H1 (cell line): ENCODE data around the gene UGT1A10. TPM values are rescaled to one million over a fixed set of nuclear protein-coding genes. Genes with fewer than 3 reads are reported as not detected.

Source experiments
- CTCF ChIA-PET: fragments of 300-600 bp; sonication (Branson Sonifier 250); formaldehyde crosslinking; loops from one replicate; lab custom pipeline; 2021; ENCODE audit not compliant: partially characterized antibody; lab: Charles Lee
- POLR2A ChIA-PET: fragments of 300-600 bp; sonication (Branson Sonifier 250); formaldehyde crosslinking; loops from one replicate; lab custom pipeline; 2021; ENCODE audit warnings: inconsistent platforms; ENCODE audit not compliant: partially characterized antibody; lab: Charles Lee
- DNase-seq, 2 experiments: peaks; one replicate each; pipeline versions ENCODE4 v3.0.0 to v3.0.0-alpha.2; 2010 to 2022; ENCODE audit warnings: low spot score in 2 of 2, low read depth in 1 of 2, mixed read lengths in 1 of 2
- FAIRE-seq: peaks from 2 replicates; lab custom pipeline; 2011; peaks lifted over from hg19 to GRCh38; lab: Jason Lieb, UNC
- H2AFZ ChIP-seq: 2 replicates; pipeline ENCODE4 v1.8.1; 2012; ENCODE audit warnings: low read length, inconsistent platforms
- H2AK5ac ChIP-seq: 2 replicates; pipeline ENCODE4 v1.6.1; 2013; ENCODE audit warnings: low read depth, low read length
- H2BK120ac ChIP-seq: replicated peaks from 2 replicates; pipeline ENCODE3; 2013; ENCODE audit warnings: low read depth, low read length, inconsistent platforms
- H2BK12ac ChIP-seq: 2 replicates; pipeline ENCODE4 v1.6.1; 2013; ENCODE audit warnings: low read depth, low read length
- H2BK15ac ChIP-seq: 2 replicates; pipeline ENCODE4 v1.6.1; 2013; ENCODE audit warnings: low read length
- H2BK20ac ChIP-seq: 2 replicates; pipeline ENCODE4 v1.6.1; 2013; ENCODE audit warnings: low read length
- H2BK5ac ChIP-seq: 2 replicates; pipeline ENCODE4 v1.6.1; 2013; ENCODE audit warnings: low read depth, low read length
- H3K14ac ChIP-seq: 2 replicates; pipeline ENCODE4 v1.6.1; 2013; ENCODE audit warnings: inconsistent platforms; ENCODE audit not compliant: insufficient read length
- H3K18ac ChIP-seq: 2 replicates; pipeline ENCODE4 v1.6.1; 2013; ENCODE audit warnings: low read length; ENCODE audit errors: extremely low read depth
- H3K23ac ChIP-seq: 2 replicates; pipeline ENCODE4 v1.6.1; 2013; ENCODE audit warnings: inconsistent platforms; ENCODE audit not compliant: insufficient read length
- H3K23me2 ChIP-seq: 2 replicates; pipeline ENCODE4 v1.6.1; 2013; ENCODE audit warnings: low read depth, low read length
- H3K27ac ChIP-seq: 2 replicates; pipeline ENCODE4 v1.6.1; 2011; ENCODE audit warnings: low read depth, low read length, inconsistent platforms
- H3K27me3 ChIP-seq, 4 experiments: replicated peaks in 1 of 4; 1 replicate in 1 of 4; 2 replicates in 3 of 4; pipeline versions ENCODE4 v1.6.1 to v1.8.1; 2011 to 2013; ENCODE audit warnings: low read length in 3 of 4, mild to moderate bottlenecking in 3 of 4, inconsistent platforms in 2 of 4, mixed read lengths in 2 of 4, moderate library complexity in 1 of 4; ENCODE audit not compliant: control insufficient read depth in 3 of 4, insufficient read depth in 3 of 4; ENCODE audit errors: extremely low read depth in 1 of 4
- H3K36me3 ChIP-seq, 4 experiments: 2 replicates each; pipeline versions ENCODE4 v1.6.1 to v1.8.1; 2011 to 2013; ENCODE audit warnings: mild to moderate bottlenecking in 4 of 4, low read length in 3 of 4, moderate library complexity in 2 of 4, control low read depth in 1 of 4, inconsistent platforms in 1 of 4; ENCODE audit not compliant: insufficient read depth in 4 of 4, control insufficient read depth in 2 of 4
- H3K4ac ChIP-seq: replicated peaks from 2 replicates; pipeline ENCODE3; 2013; ENCODE audit warnings: low read length, low read depth, mixed read lengths, inconsistent platforms; ENCODE audit not compliant: insufficient read length
- H3K4me1 ChIP-seq, 4 experiments: replicated peaks in 1 of 4; 1 replicate in 1 of 4; 2 replicates in 3 of 4; pipeline versions ENCODE4 v1.6.1 to v1.8.1; 2011 to 2013; ENCODE audit warnings: low read length in 3 of 4, inconsistent platforms in 2 of 4, mixed read lengths in 1 of 4; ENCODE audit not compliant: insufficient read depth in 4 of 4, control insufficient read depth in 3 of 4
- H3K4me2 ChIP-seq, 2 experiments: 2 replicates each; pipeline versions ENCODE4 v1.6.1 to v1.8.1; 2011 to 2013; ENCODE audit warnings: low read depth in 2 of 2, low read length in 2 of 2, control low read depth in 1 of 2, inconsistent platforms in 1 of 2, mild to moderate bottlenecking in 1 of 2; ENCODE audit not compliant: insufficient read depth in 1 of 2
- H3K4me3 ChIP-seq, 4 experiments: fragments of 200-600, 300-600 bp in 1 of 4; sonication (generic), shearing (Covaris generic), sonication (Bioruptor Twin) in 1 of 4; 2 replicates each; pipeline versions ENCODE4 v1.5.1 to v1.8.1; 2011 to 2016; ENCODE audit warnings: low read length in 4 of 4, low read depth in 3 of 4, control low read depth in 2 of 4, inconsistent platforms in 2 of 4, mild to moderate bottlenecking in 2 of 4, mixed read lengths in 1 of 4, moderate library complexity in 1 of 4; ENCODE audit not compliant: insufficient read depth in 2 of 4; ENCODE audit errors: extremely low read depth in 1 of 4
- H3K56ac ChIP-seq: replicated peaks from 2 replicates; pipeline ENCODE3; 2013; ENCODE audit warnings: low read depth, mild to moderate bottlenecking, mixed read lengths, low read length, inconsistent platforms; ENCODE audit not compliant: insufficient read length
- H3K79me1 ChIP-seq: 2 replicates; pipeline ENCODE4 v1.6.1; 2013; ENCODE audit warnings: low read depth, low read length, control low read depth
- H3K79me2 ChIP-seq, 2 experiments: 2 replicates each; pipeline versions ENCODE4 v1.6.1 to v1.8.1; 2012 to 2013; ENCODE audit warnings: low read length in 2 of 2, mild to moderate bottlenecking in 2 of 2, inconsistent platforms in 1 of 2; ENCODE audit not compliant: insufficient read depth in 2 of 2, control insufficient read depth in 1 of 2
- H3K9ac ChIP-seq, 4 experiments: replicated peaks in 1 of 4; 1 replicate in 1 of 4; 2 replicates in 3 of 4; pipeline versions ENCODE4 v1.6.1 to v1.8.1; 2011 to 2013; ENCODE audit warnings: low read depth in 3 of 4, low read length in 3 of 4, control low read depth in 2 of 4, mild to moderate bottlenecking in 2 of 4, moderate library complexity in 2 of 4, inconsistent platforms in 1 of 4; ENCODE audit errors: extremely low read depth in 1 of 4
- H3K9me3 ChIP-seq, 2 experiments: 2 replicates each; pipeline versions ENCODE4 v1.6.1 to v1.8.1; 2012 to 2013; ENCODE audit warnings: mild to moderate bottlenecking in 2 of 2, moderate library complexity in 2 of 2, control low read depth in 1 of 2, inconsistent platforms in 1 of 2, low read depth in 1 of 2, low read length in 1 of 2, mixed read lengths in 1 of 2; ENCODE audit not compliant: insufficient read depth in 2 of 2
- H4K20me1 ChIP-seq, 2 experiments: replicated peaks in 1 of 2; 2 replicates each; pipeline versions ENCODE3 to v1.8.1; 2011 to 2013; ENCODE audit warnings: inconsistent platforms in 2 of 2, low read length in 2 of 2, mild to moderate bottlenecking in 1 of 2; ENCODE audit not compliant: insufficient read depth in 2 of 2, control insufficient read depth in 1 of 2
- H4K5ac ChIP-seq: 2 replicates; pipeline ENCODE4 v1.6.1; 2013; ENCODE audit warnings: low read length, low read depth, mixed read lengths, inconsistent platforms; ENCODE audit not compliant: insufficient read length
- H4K8ac ChIP-seq: 2 replicates; pipeline ENCODE4 v1.8.0; 2013; ENCODE audit warnings: mild to moderate bottlenecking, moderate library complexity, low read length, inconsistent platforms; ENCODE audit not compliant: insufficient read depth; ENCODE audit errors: extremely low read depth
- H4K91ac ChIP-seq: replicated peaks from 2 replicates; pipeline ENCODE3; 2013; ENCODE audit warnings: low read length, mixed read lengths, inconsistent platforms; ENCODE audit not compliant: insufficient read length
- ASH2L ChIP-seq: fragments of 200-600, 300-600 bp; sonication (generic); IDR thresholded peaks from one replicate; pipeline ENCODE4 v1.7.1; 2017; ENCODE audit warnings: low read length
- BACH1 ChIP-seq: IDR thresholded peaks from 2 replicates; pipeline ENCODE4 v1.6.1; 2012; ENCODE audit warnings: low read length, improper control_type of control experiment
- BRCA1 ChIP-seq: IDR thresholded peaks from 2 replicates; pipeline ENCODE4 v1.6.1; 2012; ENCODE audit warnings: low read depth, low read length, improper control_type of control experiment
- CHD2 ChIP-seq: IDR thresholded peaks from 2 replicates; pipeline ENCODE4 v1.6.1; 2012; ENCODE audit warnings: low read length, improper control_type of control experiment
- EZH2 ChIP-seq: fragments of 200-600 bp; sonication (generic); IDR thresholded peaks from 2 replicates; pipeline ENCODE4 v1.7.1; 2012; ENCODE audit warnings: low read depth, mild to moderate bottlenecking, moderate library complexity, low read length, inconsistent platforms; ENCODE audit not compliant: severe bottlenecking
- HDAC2 ChIP-seq, 2 experiments: fragments of 300-600 bp in 1 of 2; sonication (generic) in 1 of 2; IDR thresholded peaks; 2 replicates each; pipeline ENCODE4 v1.6.1; 2011 to 2012; ENCODE audit warnings: low read depth in 2 of 2, low read length in 2 of 2, mild to moderate bottlenecking in 2 of 2, moderate library complexity in 2 of 2, borderline replicate concordance in 1 of 2, inconsistent platforms in 1 of 2
- POLR2A ChIP-seq, 2 experiments: IDR thresholded peaks; 1 replicate in 1 of 2; 2 replicates in 1 of 2; pipeline ENCODE4 v1.6.1; 2011; ENCODE audit warnings: low read depth in 2 of 2, low read length in 2 of 2, mild to moderate bottlenecking in 2 of 2; ENCODE audit errors: control extremely low read depth in 1 of 2
- RBBP5 ChIP-seq: IDR thresholded peaks from 2 replicates; pipeline ENCODE4 v1.7.1; 2012; ENCODE audit warnings: low read depth, mild to moderate bottlenecking, inconsistent platforms, low read length, moderate library complexity, borderline replicate concordance
- TAF1 ChIP-seq: IDR thresholded peaks from 2 replicates; pipeline ENCODE4 v1.6.1; 2011; ENCODE audit warnings: mild to moderate bottlenecking, low read depth, low read length
- WGBS, 2 experiments: shearing (Covaris generic) in 1 of 2; methylation state at CpG; one replicate each; pipeline versions ENCODE4 v1.1.6 to v1.1.7; 2013 to 2015; ENCODE audit warnings: low lambda C conversion rate in 2 of 2, mixed read lengths in 2 of 2, inconsistent platforms in 1 of 2, low coverage in 1 of 2, missing lambda C conversion rate in 1 of 2; ENCODE audit not compliant: insufficient replicate concordance in 2 of 2, insufficient coverage in 1 of 2, insufficient read length in 1 of 2; ENCODE audit errors: extremely low coverage in 1 of 2, missing lambda C conversion rate in 1 of 2; 5-methylcytosine and 5-hydroxymethylcytosine counted together
- polyA plus RNA-seq, 7 experiments: library from polyadenylated mRNA; depleted of rRNA in 3 of 7; stranded (reverse) in 5 of 7; unstranded in 2 of 7; fragments of >200 nt in 5 of 7; fragments of 200-250 nt in 2 of 7; gene quantifications; 1 replicate in 5 of 7; 2 replicates in 1 of 7; 4 replicates in 1 of 7; pipeline versions ENCODE4 v1.2.1 to v1.2.3, GENCODE V29; 2011 to 2013; ENCODE audit warnings: missing spikeins in 2 of 7, mixed read lengths in 2 of 7
- total RNA-seq: library from RNA; stranded (reverse); fragmentation: NEBNext Ultra II Directional; extraction: Animal tissue kit (Norgen Biotek cat#: 25700); gene quantifications from 2 replicates; pipeline ENCODE4 v1.2.1, GENCODE V29; 2021
- TF ChIP-seq, protein P1 (sequence below): IDR thresholded peaks from 2 replicates; pipeline ENCODE4 v1.6.1; 2011; ENCODE audit warnings: low read depth, mild to moderate bottlenecking, low read length; ENCODE audit not compliant: insufficient read depth

UGT1A10 gene
- total and polyA plus RNA-seq, 2 of the 8 experiments (the other 6 are each of a cell fraction or from before 2014, with no cell fraction given): not detected

DNA sequence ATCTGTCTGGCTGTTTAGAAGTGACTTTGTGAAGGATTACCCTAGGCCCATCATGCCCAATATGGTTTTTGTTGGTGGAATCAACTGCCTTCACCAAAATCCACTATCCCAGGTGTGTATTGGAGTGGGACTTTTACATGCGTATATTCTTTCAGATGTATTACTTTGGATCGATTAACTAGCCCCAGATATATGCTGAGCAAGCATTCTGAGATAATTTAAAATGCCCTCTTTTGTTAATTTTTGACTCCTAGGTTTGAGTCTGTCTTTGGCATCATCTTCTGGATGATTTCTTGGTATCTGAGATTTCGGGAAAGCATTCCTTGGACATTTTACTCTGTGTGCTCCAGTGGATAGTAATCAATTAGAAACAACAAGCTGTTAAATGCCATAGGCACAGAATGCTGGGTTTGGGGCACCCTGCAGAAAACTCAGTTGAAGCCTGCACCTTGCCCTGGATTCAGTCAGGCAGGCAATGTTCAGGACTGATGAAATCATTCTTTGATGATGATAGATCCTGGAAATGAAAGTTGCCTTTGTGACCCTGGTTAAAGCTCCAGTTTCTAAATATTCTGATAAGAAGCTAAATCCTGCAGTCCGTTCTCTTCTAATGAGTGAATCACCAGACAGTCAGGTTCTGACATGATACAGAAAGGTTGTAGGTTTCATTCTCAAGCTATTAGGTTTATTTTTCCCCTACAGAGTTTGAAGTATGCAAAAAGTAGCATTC, 125.0 kb downstream of the UGT1A10 start:
- H3K9me3 ChIP-seq: no peaks in the 10 kb centered on the region; a peak in 1 of 4 replicates
- H4K5ac ChIP-seq: no peak overlapping the region
- no peak overlapping the region for H2BK5ac ChIP-seq
- H3K4me2 ChIP-seq: no peak overlapping the region
- H2BK120ac ChIP-seq: no peak overlapping the region
- H2BK15ac ChIP-seq: no peak overlapping the region
- no peaks in the 10 kb centered on the region for H3K36me3 ChIP-seq
- no peak overlapping the region for H3K9ac ChIP-seq
- H2BK12ac ChIP-seq: no peak overlapping the region
- no peak overlapping the region for H3K27ac ChIP-seq
- H4K8ac ChIP-seq: no peak overlapping the region
- ChIA-PET CTCF (interaction anchor here (1.4 kb wide), 1 partner anchor 10 kb away, joined by 4 read pairs; no protein-coding TSS in a partner anchor), POLR2A (no interaction called here)
- H4K91ac ChIP-seq: no peak overlapping the region
- H3K79me1 ChIP-seq: no peaks in the 10 kb centered on the region
- no peak overlapping the region for H2BK20ac ChIP-seq
- H2AFZ ChIP-seq: no peak overlapping the region
- H4K20me1 ChIP-seq: no peaks in the 10 kb centered on the region
- no peaks in the 10 kb centered on the region for H3K4me1 ChIP-seq
- H2AK5ac ChIP-seq: no peak overlapping the region
- FAIRE-seq (no peak), DNase-seq (no peak)
- H3K14ac ChIP-seq: no peak overlapping the region
- no peak overlapping the region for H3K56ac ChIP-seq
- H3K27me3 ChIP-seq: no peaks in the 10 kb centered on the region
- WGBS, 2 experiments: 89% methylated on average over 4 of the region's 4 CpGs; no CpG with 5 or more reads in 1 of the 2 experiments
- no peaks in the 10 kb centered on the region for H3K79me2 ChIP-seq
- H3K18ac ChIP-seq: no peak overlapping the region
- no peaks in the 10 kb centered on the region for H3K23me2 ChIP-seq
- H3K4ac ChIP-seq: no peak overlapping the region
- no peak overlapping the region for H3K4me3 ChIP-seq
- H3K23ac ChIP-seq: no peak overlapping the region
- no peak for TF ChIP-seq ASH2L
- no peak for TF ChIP-seq BRCA1
- TF ChIP-seq POLR2A (IDR thresholded peaks at IDR 0.05; ENCODE audit: control extremely low read depth in 1 of 2, low read depth in 2 of 2, low read length in 2 of 2): no peak
- no peak for TF ChIP-seq CHD2
- TF ChIP-seq EZH2: no peak
- TF ChIP-seq RBBP5: no peak
- no peak for TF ChIP-seq HDAC2 (IDR thresholded peaks at IDR 0.05; ENCODE audit: borderline replicate concordance in 1 of 2, low read depth in 2 of 2, low read length in 2 of 2)
- TF ChIP-seq, protein P1, sequence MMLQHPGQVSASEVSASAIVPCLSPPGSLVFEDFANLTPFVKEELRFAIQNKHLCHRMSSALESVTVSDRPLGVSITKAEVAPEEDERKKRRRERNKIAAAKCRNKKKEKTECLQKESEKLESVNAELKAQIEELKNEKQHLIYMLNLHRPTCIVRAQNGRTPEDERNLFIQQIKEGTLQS: no peak
- TF ChIP-seq BACH1: no peak
- TF ChIP-seq TAF1: no peak
